Measurements from ENCODE around the gene DPYSL3. TPM values are rescaled to one million over a fixed set of nuclear protein-coding genes. Genes with fewer than 3 reads are reported as not detected.

Gene DPYSL3
- total and polyA plus RNA-seq, 12 donors: 3.5 to 49.7 (median 13.1) TPM

- Histone ChIP-seq H3K9me3 (replicated peaks in 1 of 3) (no peaks in the 10 kb centered on the region), H3K27ac (no peak overlapping the region), H3K27me3 (no peaks in the 10 kb centered on the region), H3K4me1 (replicated peaks in 1 of 2) (peaks cover 11 to 16% of the 10 kb centered on the region in 2 donors), H3K36me3 (replicated peaks in 1 of 2) (no peaks in the 10 kb centered on the region), H3K4me3 (peak overlapping the region in 1 of 4 donors; percentile 84)
- peak in 1 of 7 donors; percentile 62 for DNase-seq
- WGBS, 4 donors: 25 to 32% (median 29%) methylated on average over 25 of the region's 25 CpGs
- intact Hi-C loops (cut with DNase I): loop anchor here in 1 of 2 donors (5.0 kb wide), 1 partner anchor 125 kb away; no protein-coding TSS in a partner anchor
- TF ChIP-seq POLR2A (IDR thresholded peaks at IDR 0.05) (no peak), CTCF (IDR thresholded peaks at IDR 0.05) (no peak)
These were observed 57.6 kb downstream of the DPYSL3 start for GRCh38 chr5:147452165-147452811.

- Histone ChIP-seq H3K4me1 (replicated peaks in 1 of 2) (peaks cover 11 to 16% of the 10 kb centered on the region in 2 donors), H3K36me3 (replicated peaks in 1 of 2) (no peaks in the 10 kb centered on the region), H3K27me3 (no peaks in the 10 kb centered on the region), H3K27ac (no peak overlapping the region), H3K4me3 (no peak overlapping the region), H3K9me3 (replicated peaks in 1 of 3) (no peaks in the 10 kb centered on the region)
- WGBS, 4 donors: 88 to 97% (median 94%) methylated on average over 3 of the region's 3 CpGs
- no peak for DNase-seq
- TF ChIP-seq CTCF (IDR thresholded peaks at IDR 0.05): no peak
- no peak for TF ChIP-seq POLR2A (IDR thresholded peaks at IDR 0.05)
- intact Hi-C loops (cut with DNase I): loop anchor here in 1 of 2 donors (5.0 kb wide), 1 partner anchor 126 kb away; no protein-coding TSS in a partner anchor
These were observed 58.7 kb downstream of the DPYSL3 start for GRCh38 chr5:147451193-147451592.

GRCh38 chr5:147450606-147451005 lies 59.3 kb downstream of the DPYSL3 start:
- H3K4me3 ChIP-seq: no peak overlapping the region
- H3K27ac ChIP-seq: no peak overlapping the region

GRCh38 chr5:147448766-147449165 lies 61.1 kb downstream of the DPYSL3 start:
- intact Hi-C loops (cut with DNase I): no loop called here
- no peaks in the 10 kb centered on the region for H3K9me3 ChIP-seq (replicated peaks in 1 of 3)
- no peak for TF ChIP-seq POLR2A (IDR thresholded peaks at IDR 0.05)
- TF ChIP-seq CTCF (IDR thresholded peaks at IDR 0.05): no peak
- H3K36me3 ChIP-seq (replicated peaks in 1 of 2): no peaks in the 10 kb centered on the region
- no peaks in the 10 kb centered on the region for H3K27me3 ChIP-seq
- H3K4me3 ChIP-seq: no peak overlapping the region
- WGBS, 4 donors: 92 to 100% (median 97%) methylated on average over 1 of the region's 1 CpG
- no peak overlapping the region for H3K27ac ChIP-seq
- peaks cover 4 to 6% of the 10 kb centered on the region in 2 donors for H3K4me1 ChIP-seq (replicated peaks in 1 of 2)
- DNase-seq: no peak

More at GRCh38 chr5:147450606-147451005, 59.3 kb downstream of the DPYSL3 start:
- Histone ChIP-seq H3K27me3 (no peaks in the 10 kb centered on the region), H3K36me3 (replicated peaks in 1 of 2) (no peaks in the 10 kb centered on the region), H3K4me1 (replicated peaks in 1 of 2) (peaks cover 11 to 16% of the 10 kb centered on the region in 2 donors), H3K9me3 (replicated peaks in 1 of 3) (no peaks in the 10 kb centered on the region)
- intact Hi-C loops (cut with DNase I): loop anchor here in 1 of 2 donors (5.0 kb wide), 1 partner anchor 127 kb away; no protein-coding TSS in a partner anchor
- TF ChIP-seq CTCF (IDR thresholded peaks at IDR 0.05) (no peak), POLR2A (IDR thresholded peaks at IDR 0.05) (no peak)
- DNase-seq: no peak
